ENCODE data around the gene KIF5C.

The KIF5C gene

GRCh38 chr2:148874868-148875341, at the start of gene KIF5C:
TSS of gene KIF5C (plus strand) at chr2:148875227. CDS start at chr2:148875618, 391 bp downstream.
- no peaks in the 10 kb centered on the region for H3K79me2 ChIP-seq (ENCODE audit: insufficient read depth, low read length)
- H3K9me3 ChIP-seq (ENCODE audit: insufficient read depth, low read depth, low read length) = no peaks in the 10 kb centered on the region
- no peaks in the 10 kb centered on the region for H3K9me2 ChIP-seq (replicated peaks; ENCODE audit: low read depth, low read length)
- no peak within 1 kb of the TSS for H2AFZ ChIP-seq (ENCODE audit: low read length)
- H3K27me3 ChIP-seq (ENCODE audit: insufficient read depth, low read length, poor library complexity, severe bottlenecking) = no peaks in the 10 kb centered on the region
- no peaks in the 10 kb centered on the region for H3F3A ChIP-seq (ENCODE audit: low read depth)
- no peak within 1 kb of the TSS for H3K4me2 ChIP-seq (ENCODE audit: low read depth, low read length, poor library complexity, severe bottlenecking)
- H3K4me1 ChIP-seq (ENCODE audit: insufficient read depth, low read length, poor library complexity, severe bottlenecking) = no peaks in the 10 kb centered on the region
- no peaks in the 10 kb centered on the region for H4K20me1 ChIP-seq (ENCODE audit: insufficient read depth, low read length, poor library complexity, severe bottlenecking)
- no peak within 1 kb of the TSS for H3K4me3 ChIP-seq (ENCODE audit: low read length, poor library complexity, severe bottlenecking)
- TF ChIP-seq EZH2phosphoT487 (IDR thresholded peaks at IDR 0.05; ENCODE audit: borderline replicate concordance) = no peak
- TF ChIP-seq CTCF (conservative IDR thresholded peaks at IDR 0.05; ENCODE audit: low read length) = no peak
- H3K9ac ChIP-seq (ENCODE audit: low read depth, low read length, poor library complexity, severe bottlenecking) = no peak within 1 kb of the TSS
- no peaks in the 10 kb centered on the region for H3K36me3 ChIP-seq (ENCODE audit: insufficient read depth, low read length)

- no peak overlapping the region for H3K4me3 ChIP-seq (ENCODE audit: low read length, poor library complexity, severe bottlenecking)
- no peaks in the 10 kb centered on the region for H3K9me2 ChIP-seq (replicated peaks; ENCODE audit: low read depth, low read length)
- no peak overlapping the region for H2AFZ ChIP-seq (ENCODE audit: low read length)
- no peak overlapping the region for H3K4me2 ChIP-seq (ENCODE audit: low read depth, low read length, poor library complexity, severe bottlenecking)
- no peaks in the 10 kb centered on the region for H3K36me3 ChIP-seq (ENCODE audit: insufficient read depth, low read length)
- no peaks in the 10 kb centered on the region for H4K20me1 ChIP-seq (ENCODE audit: insufficient read depth, low read length, poor library complexity, severe bottlenecking)
- no peaks in the 10 kb centered on the region for H3K9me3 ChIP-seq (ENCODE audit: insufficient read depth, low read depth, low read length)
- H3K4me1 ChIP-seq (ENCODE audit: insufficient read depth, low read length, poor library complexity, severe bottlenecking) = no peaks in the 10 kb centered on the region
- H3K79me2 ChIP-seq (ENCODE audit: insufficient read depth, low read length) = no peaks in the 10 kb centered on the region
- TF ChIP-seq CTCF (conservative IDR thresholded peaks at IDR 0.05; ENCODE audit: low read length) (no peak), EZH2phosphoT487 (IDR thresholded peaks at IDR 0.05; ENCODE audit: borderline replicate concordance) (no peak)
- no peaks in the 10 kb centered on the region for H3F3A ChIP-seq (ENCODE audit: low read depth)
- no peaks in the 10 kb centered on the region for H3K27me3 ChIP-seq (ENCODE audit: insufficient read depth, low read length, poor library complexity, severe bottlenecking)
- H3K9ac ChIP-seq (ENCODE audit: low read depth, low read length, poor library complexity, severe bottlenecking) = no peak overlapping the region
Measured at GRCh38 chr2:148826791-148827190, 48.2 kb upstream of the KIF5C start.

GRCh38 chr2:148828941-148829340, 46.1 kb upstream of the KIF5C start:
- no peaks in the 10 kb centered on the region for H4K20me1 ChIP-seq (ENCODE audit: insufficient read depth, low read length, poor library complexity, severe bottlenecking)
- H3K9me3 ChIP-seq (ENCODE audit: insufficient read depth, low read depth, low read length) = no peaks in the 10 kb centered on the region
- H3K9ac ChIP-seq (ENCODE audit: low read depth, low read length, poor library complexity, severe bottlenecking) = no peak overlapping the region
- H3K79me2 ChIP-seq (ENCODE audit: insufficient read depth, low read length) = no peaks in the 10 kb centered on the region
- H3K27me3 ChIP-seq (ENCODE audit: insufficient read depth, low read length, poor library complexity, severe bottlenecking) = no peaks in the 10 kb centered on the region
- no peak overlapping the region for H3K4me3 ChIP-seq (ENCODE audit: low read length, poor library complexity, severe bottlenecking)
- no peaks in the 10 kb centered on the region for H3K36me3 ChIP-seq (ENCODE audit: insufficient read depth, low read length)
- TF ChIP-seq EZH2phosphoT487 (IDR thresholded peaks at IDR 0.05; ENCODE audit: borderline replicate concordance) = no peak
- no peak for TF ChIP-seq CTCF (conservative IDR thresholded peaks at IDR 0.05; ENCODE audit: low read length)
- no peak overlapping the region for H3K4me2 ChIP-seq (ENCODE audit: low read depth, low read length, poor library complexity, severe bottlenecking)
- no peak overlapping the region for H2AFZ ChIP-seq (ENCODE audit: low read length)
- no peaks in the 10 kb centered on the region for H3F3A ChIP-seq (ENCODE audit: low read depth)
- H3K9me2 ChIP-seq (replicated peaks; ENCODE audit: low read depth, low read length) = no peaks in the 10 kb centered on the region
- no peaks in the 10 kb centered on the region for H3K4me1 ChIP-seq (ENCODE audit: insufficient read depth, low read length, poor library complexity, severe bottlenecking)
